H4 (cell line): Measurements from ENCODE around the gene TIMM9. TPM values are rescaled to one million over a fixed set of nuclear protein-coding genes. Genes with fewer than 3 reads are reported as not detected.
"Not testable (repeated sequence)": the region's sequence is repeated elsewhere in the genome, so short reads cannot be mapped to it uniquely, and the experiment has no call there.

Experiments used
- DNase-seq: peaks from one replicate; pipeline ENCODE4 v3.0.0-alpha.2; 2015; ENCODE audit warnings: low spot score
- total RNA-seq: library from RNA; depleted of rRNA; stranded (reverse); fragments of >200 nt; shearing (Covaris generic); gene quantifications from 2 replicates; pipeline ENCODE4 v1.2.3, GENCODE V29; 2014; rRNA removed

TIMM9 gene
- total RNA-seq, 1 experiment from 2014 or later = 56.1 TPM

DNA sequence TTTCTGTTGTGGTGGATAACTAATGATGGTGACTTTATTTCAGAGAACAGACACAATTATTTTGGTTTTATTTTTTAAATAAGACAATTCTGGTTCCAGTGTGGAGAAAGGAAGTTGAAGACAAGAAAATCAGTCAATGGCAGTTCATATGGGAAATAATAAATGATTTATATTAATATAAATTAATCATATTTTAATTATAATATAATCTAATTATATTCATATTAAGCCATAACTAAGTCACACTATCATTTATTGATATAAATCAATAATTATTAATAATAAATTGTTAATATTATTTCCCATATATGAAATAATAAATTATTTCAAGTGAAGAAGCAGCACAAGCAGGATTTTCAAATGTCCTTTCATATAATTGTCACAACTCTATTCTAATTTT lies 28.8 kb downstream of the TIMM9 start:
- DNase-seq = no peak

DNA sequence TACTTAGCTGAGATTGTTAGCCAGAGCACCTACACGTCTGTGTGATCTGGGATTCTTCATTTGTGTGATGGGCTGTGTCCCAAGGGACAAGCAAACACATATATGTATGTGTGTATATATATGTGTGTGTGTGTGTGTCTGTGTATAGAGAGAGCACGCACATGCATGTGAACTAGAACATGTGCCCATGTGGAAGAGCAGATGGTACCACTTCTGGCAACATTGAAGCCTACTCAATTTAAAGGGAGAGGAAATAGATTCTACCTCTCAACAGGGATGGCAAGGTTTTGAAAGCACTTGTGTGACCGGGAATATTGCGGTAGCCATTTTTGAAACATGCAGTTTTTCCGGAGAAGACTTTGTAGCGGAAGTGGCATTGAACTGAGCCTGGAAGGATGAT lies 30.2 kb downstream of the TIMM9 start:
- no peak for DNase-seq

DNA sequence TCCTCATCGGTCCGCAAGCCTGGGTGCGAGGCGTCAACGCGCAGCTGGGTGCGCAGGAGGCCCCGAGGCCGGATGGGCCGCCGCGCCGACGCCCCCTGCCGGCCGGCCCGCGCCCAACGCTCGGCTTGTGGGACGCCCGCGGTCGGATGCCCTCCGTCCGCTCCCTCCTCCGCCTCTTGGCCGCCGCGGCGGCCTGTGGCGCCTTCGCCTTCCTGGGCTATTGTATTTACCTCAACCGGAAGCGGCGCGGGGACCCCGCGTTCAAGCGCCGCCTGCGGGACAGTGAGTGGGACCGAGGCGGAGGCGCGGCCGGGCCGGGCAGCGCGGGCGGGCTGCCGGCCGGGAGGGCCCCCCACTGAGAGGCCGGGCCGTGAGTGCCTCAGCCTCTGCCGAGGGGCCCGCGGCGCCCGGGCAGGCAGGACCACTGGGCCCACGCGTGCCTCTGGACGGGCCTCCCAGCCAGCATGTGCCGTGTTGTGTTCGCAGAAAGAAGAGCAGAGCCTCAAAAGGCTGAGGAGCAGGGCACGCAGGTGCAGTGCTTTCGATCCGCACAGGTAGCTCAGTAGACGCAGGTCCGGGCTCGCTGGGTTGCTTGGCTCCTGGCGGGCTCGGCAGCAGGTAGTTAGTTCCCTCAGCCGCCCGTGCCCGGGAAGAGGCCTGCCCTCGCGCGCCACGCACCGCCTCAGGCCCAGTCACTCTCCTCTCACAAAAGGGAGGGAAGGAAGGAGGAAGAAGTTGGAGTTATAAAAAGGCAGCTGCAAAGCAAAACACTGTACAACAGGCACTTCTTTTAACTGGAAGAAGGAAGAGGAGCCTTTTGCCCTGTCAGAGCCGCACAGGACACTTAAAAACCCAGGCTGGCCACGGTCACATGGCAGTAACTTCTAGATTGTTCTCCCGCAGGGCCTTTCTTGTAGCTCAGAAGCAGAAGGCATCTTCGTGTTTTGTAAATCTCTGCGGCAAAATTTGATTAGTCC lies 31.2 kb downstream of the TIMM9 start, which contains the start of gene TOMM20L:
Gene TOMM20L, plus strand, starts transcription at position 119 of the 977 bp plus-strand sequence. Its CDS starts 28 bp downstream, at position 147.
- peak; percentile 13 for DNase-seq

DNA sequence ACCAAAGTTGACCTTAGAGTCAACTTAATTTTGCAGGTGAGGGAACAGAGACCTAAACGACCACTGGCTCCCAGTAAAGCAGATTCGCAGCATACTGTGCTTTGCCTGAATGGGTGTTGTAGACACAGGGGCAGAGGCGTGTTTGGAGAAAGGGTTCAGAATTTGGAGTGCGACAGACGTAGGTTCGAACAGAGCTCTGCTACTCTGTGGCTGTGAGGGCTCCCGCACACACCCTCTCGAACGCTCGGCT lies 31.8 kb downstream of the TIMM9 start:
- no peak for DNase-seq

DNA sequence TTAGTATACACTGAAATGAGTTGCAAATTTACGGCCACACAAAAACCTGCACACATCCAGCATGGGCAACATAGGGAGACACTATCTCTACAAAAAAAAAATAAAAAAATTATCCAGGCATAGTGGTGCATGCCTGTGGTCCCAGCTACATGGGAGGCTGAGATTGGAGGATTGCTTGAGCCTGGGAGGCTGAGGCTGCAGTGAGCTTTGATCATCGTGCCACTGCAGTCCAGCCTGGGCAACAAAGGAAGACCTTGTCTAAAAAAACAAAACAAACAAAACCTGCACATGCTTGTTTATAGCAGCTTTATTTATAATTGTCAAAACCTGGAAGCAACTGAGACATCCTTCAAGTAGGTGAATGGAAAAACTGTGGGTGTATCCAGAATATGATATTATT lies 36.5 kb downstream of the TIMM9 start:
- DNase-seq = no peak

DNA sequence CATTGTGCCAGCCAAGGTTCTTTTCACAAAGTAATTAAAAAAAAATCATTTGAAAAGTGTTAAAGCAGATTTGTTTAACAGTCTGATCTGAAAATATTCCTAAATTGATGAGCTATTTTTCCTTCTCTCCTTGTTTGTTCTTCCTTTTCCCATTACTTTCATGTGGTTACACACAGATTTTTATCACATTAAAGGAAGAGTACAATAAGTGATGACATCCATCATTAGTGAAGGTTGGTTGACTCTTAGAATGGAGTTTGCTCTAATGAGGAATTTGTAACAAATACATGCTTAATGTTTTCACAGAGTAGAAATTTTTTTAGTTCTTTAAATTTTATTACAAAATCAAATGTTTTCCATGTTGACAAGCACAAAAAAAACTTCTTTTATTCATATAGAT lies 50.5 kb downstream of the TIMM9 start:
- no peak for DNase-seq

DNA sequence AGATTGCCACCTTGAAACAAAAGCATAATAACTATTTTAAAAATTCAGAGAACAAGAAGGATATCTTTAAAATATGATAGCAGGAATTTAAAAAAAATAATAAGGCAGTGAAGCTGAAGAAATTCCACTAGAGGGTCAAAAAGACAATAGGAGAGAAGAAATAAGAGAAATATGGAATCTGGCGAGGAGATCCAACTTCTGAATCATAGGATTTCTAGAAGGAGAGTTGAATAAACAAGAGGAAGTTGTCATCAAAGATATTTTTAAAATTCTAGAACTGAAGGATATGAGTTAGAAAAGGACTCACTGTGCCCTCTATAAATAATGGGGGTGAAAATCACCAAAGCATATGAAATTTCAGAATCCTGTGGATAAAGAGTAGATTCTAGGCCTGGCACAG lies 58.4 kb downstream of the TIMM9 start:
- no peak for DNase-seq

DNA sequence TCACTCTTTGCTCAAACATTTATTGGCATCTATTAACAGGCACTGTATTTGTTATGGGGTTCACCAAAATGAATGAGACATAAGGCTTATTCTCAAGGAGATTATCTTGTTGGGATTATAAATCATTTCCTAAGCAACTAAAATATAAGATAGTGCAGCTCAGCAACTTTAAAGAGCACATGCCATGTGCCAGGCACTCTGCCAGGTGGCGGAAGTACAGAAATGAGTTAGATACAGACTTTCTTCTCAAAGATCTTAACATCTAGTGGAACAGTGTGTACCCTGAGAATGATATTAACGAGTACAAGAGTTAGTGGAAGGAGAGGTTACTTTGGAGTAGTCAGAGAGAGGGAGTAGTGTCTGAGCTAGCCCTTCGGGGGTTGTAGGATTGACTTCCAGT lies 60.0 kb downstream of the TIMM9 start:
- no peak for DNase-seq

DNA sequence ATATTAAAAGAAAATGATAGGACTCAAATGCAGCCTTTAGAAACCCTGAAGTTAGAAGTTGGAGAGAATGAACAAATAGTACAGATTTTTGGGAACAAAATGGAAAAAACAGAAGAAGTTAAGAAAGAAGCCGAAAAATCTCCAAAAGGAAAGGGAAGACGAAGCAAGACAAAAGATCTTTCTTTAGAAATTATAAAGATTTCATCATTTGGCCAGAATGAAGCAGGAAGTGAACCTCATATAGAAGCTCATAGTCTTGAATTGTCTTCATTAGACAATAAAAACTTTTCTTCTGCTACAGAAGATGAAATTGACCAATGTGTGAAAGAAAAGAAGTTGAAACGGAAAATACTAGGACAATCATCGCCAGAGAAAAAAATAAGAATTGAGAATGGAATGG lies 63.0 kb downstream of the TIMM9 start:
- DNase-seq = no peak

DNA sequence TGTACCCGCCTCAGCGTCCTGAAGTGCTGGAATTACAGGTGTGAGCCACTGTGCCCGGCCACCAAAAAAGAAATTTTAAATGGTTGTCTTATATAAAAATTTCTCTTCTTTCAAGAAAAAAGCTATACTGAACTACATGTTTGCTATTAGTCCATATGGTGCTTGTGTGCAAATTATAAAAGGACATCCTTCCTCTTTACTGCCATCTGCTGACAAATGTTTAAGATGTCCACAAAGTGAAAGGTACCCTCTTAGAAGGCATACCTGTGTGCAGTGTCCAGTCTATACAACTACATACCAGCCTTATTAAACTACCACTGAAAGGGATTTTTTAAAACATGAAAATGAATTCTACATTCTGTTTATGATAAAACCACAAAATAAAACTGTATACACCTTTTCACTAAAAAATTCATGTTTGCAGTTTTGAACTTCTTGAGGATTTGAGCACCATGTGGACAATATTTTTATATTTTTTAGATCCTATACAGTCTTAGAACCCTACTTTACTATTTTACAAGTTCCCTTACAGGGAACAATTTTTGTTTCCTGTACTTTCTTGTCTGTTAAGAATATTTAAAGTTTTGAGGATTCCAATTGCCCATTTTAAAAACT lies 64.4 kb downstream of the TIMM9 start:
- peak; percentile 25 for DNase-seq

DNA sequence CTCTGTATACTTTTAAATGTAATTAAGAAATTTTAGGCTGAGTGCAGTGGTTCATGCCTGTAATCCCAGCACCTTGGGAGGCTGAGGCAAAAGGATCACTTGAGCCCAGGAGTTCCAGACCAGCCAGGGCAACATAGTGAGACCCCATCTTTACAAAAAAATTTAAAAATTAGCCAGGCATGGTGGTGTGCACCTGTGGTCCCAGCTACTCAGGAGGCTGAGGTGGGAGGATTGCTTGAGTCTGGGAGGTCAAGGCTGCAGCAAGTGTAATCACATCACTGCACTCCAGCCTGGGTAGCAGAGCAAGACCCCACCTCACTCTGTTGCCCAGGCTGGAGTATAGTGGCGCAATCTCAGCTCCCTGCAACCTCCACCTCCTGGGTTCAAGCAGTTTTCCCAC lies 65.1 kb downstream of the TIMM9 start:
- not testable (repeated sequence) for DNase-seq

Other genes starting within 250 kb of the TIMM9 start
- 81.2 and 87.7 TPM in 2 replicates for gene ACTR10, start 227.4 kb downstream of the TIMM9 start, total RNA-seq
- gene PSMA3, start 182.7 kb downstream of the TIMM9 start, total RNA-seq = 184 and 292 TPM in 2 replicates
- 2.3 and 3.9 TPM in 2 replicates for gene ARID4A, start 129.0 kb downstream of the TIMM9 start, total RNA-seq
- not detected in 2 replicates for gene TOMM20L, start 31.6 kb downstream of the TIMM9 start, total RNA-seq
- gene KIAA0586, start 188 bp upstream of the TIMM9 start, total RNA-seq = 19.9 and 22.6 TPM in 2 replicates
- gene DACT1, start 210.4 kb upstream of the TIMM9 start, total RNA-seq = 10.1 and 11.7 TPM in 2 replicates